ENCODE data around the gene TGFB1I1.

Gene TGFB1I1

GRCh38 chr16:31466381-31466841 lies 5.5 kb upstream of the TGFB1I1 start:
- no peaks in the 10 kb centered on the region for H3F3A ChIP-seq (ENCODE audit: insufficient read depth)
- H3K9me2 ChIP-seq (replicated peaks; ENCODE audit: insufficient read depth, low read length): no peaks in the 10 kb centered on the region
- H3K79me2 ChIP-seq (ENCODE audit: insufficient read depth, low read length): no peaks in the 10 kb centered on the region
- H2AFZ ChIP-seq (ENCODE audit: low read depth, low read length, severe bottlenecking): no peak overlapping the region
- H3K4me2 ChIP-seq (ENCODE audit: low read depth, low read length, poor library complexity, severe bottlenecking): no peak overlapping the region
- no peaks in the 10 kb centered on the region for H3K36me3 ChIP-seq (ENCODE audit: low read length)
- H3K9me3 ChIP-seq (ENCODE audit: insufficient read depth, low read length): no peaks in the 10 kb centered on the region
- TF ChIP-seq CTCF (IDR thresholded peaks at IDR 0.05; ENCODE audit: insufficient read depth, low read length, poor library complexity, severe bottlenecking) (no peak), EZH2phosphoT487 (conservative IDR thresholded peaks at IDR 0.05; ENCODE audit: low read length) (no peak)
- no peaks in the 10 kb centered on the region for H4K20me1 ChIP-seq (ENCODE audit: low read depth, low read length)
- H3K27me3 ChIP-seq (ENCODE audit: low read length): no peaks in the 10 kb centered on the region
- no peak overlapping the region for H3K4me3 ChIP-seq (ENCODE audit: insufficient read depth, low read length, poor library complexity, severe bottlenecking)
- no peak overlapping the region for H3K27ac ChIP-seq (ENCODE audit: low read depth, low read length)
- no peak overlapping the region for H3K9ac ChIP-seq (ENCODE audit: low read length)

- Histone ChIP-seq H3K27me3 (ENCODE audit: low read length) (no peaks in the 10 kb centered on the region), H3K36me3 (ENCODE audit: low read length) (no peaks in the 10 kb centered on the region), H3K9me2 (replicated peaks; ENCODE audit: insufficient read depth, low read length) (no peaks in the 10 kb centered on the region), H2AFZ (ENCODE audit: low read depth, low read length, severe bottlenecking) (no peak overlapping the region), H4K20me1 (ENCODE audit: low read depth, low read length) (no peaks in the 10 kb centered on the region), H3K27ac (ENCODE audit: low read depth, low read length) (no peak overlapping the region), H3K4me2 (ENCODE audit: low read depth, low read length, poor library complexity, severe bottlenecking) (no peak overlapping the region), H3F3A (ENCODE audit: insufficient read depth) (no peaks in the 10 kb centered on the region), H3K79me2 (ENCODE audit: insufficient read depth, low read length) (no peaks in the 10 kb centered on the region), H3K9me3 (ENCODE audit: insufficient read depth, low read length) (no peaks in the 10 kb centered on the region), H3K9ac (ENCODE audit: low read length) (no peak overlapping the region), H3K4me3 (ENCODE audit: insufficient read depth, low read length, poor library complexity, severe bottlenecking) (no peak overlapping the region)
- TF ChIP-seq CTCF (IDR thresholded peaks at IDR 0.05; ENCODE audit: insufficient read depth, low read length, poor library complexity, severe bottlenecking) (no peak), EZH2phosphoT487 (conservative IDR thresholded peaks at IDR 0.05; ENCODE audit: low read length) (no peak)
These were observed 4.7 kb upstream of the TGFB1I1 start for GRCh38 chr16:31467151-31467773.

GRCh38 chr16:31467858-31468257 lies 4.1 kb upstream of the TGFB1I1 start:
- Histone ChIP-seq H3K27me3 (ENCODE audit: low read length) (no peaks in the 10 kb centered on the region), H3K9me3 (ENCODE audit: insufficient read depth, low read length) (no peaks in the 10 kb centered on the region), H3K79me2 (ENCODE audit: insufficient read depth, low read length) (no peaks in the 10 kb centered on the region), H3F3A (ENCODE audit: insufficient read depth) (no peaks in the 10 kb centered on the region), H3K9me2 (replicated peaks; ENCODE audit: insufficient read depth, low read length) (no peaks in the 10 kb centered on the region), H3K4me2 (ENCODE audit: low read depth, low read length, poor library complexity, severe bottlenecking) (no peak overlapping the region), H3K4me3 (ENCODE audit: insufficient read depth, low read length, poor library complexity, severe bottlenecking) (no peak overlapping the region), H3K27ac (ENCODE audit: low read depth, low read length) (no peak overlapping the region), H3K9ac (ENCODE audit: low read length) (no peak overlapping the region), H3K36me3 (ENCODE audit: low read length) (no peaks in the 10 kb centered on the region), H2AFZ (ENCODE audit: low read depth, low read length, severe bottlenecking) (no peak overlapping the region), H4K20me1 (ENCODE audit: low read depth, low read length) (no peaks in the 10 kb centered on the region)
- TF ChIP-seq EZH2phosphoT487 (conservative IDR thresholded peaks at IDR 0.05; ENCODE audit: low read length): no peak
- no peak for TF ChIP-seq CTCF (IDR thresholded peaks at IDR 0.05; ENCODE audit: insufficient read depth, low read length, poor library complexity, severe bottlenecking)

Measured in SU-DHL-6 (cell line).